GM18873 (cell line): Measurements from ENCODE around the gene ARL16.

ENCODE experiments used
- ATAC-seq: cut with Tn5 transposase; IDR thresholded peaks from one replicate; pipeline ENCODE4 v1.9.1; 2021; ENCODE audit warnings: mild to moderate bottlenecking, moderate library complexity, moderate number of reproducible peaks; ENCODE audit not compliant: unreplicated experiment, low FRiP score

The ARL16 gene

GRCh38 chr17:81673561-81674258 lies 9.9 kb downstream of the ARL16 start:
- ATAC-seq, result no peak

- ATAC-seq, result no peak
These were observed 10.6 kb downstream of the ARL16 start for GRCh38 chr17:81672954-81673353.

- no peak for ATAC-seq
These were observed 11.1 kb downstream of the ARL16 start for GRCh38 chr17:81672504-81672903.

GRCh38 chr17:81667754-81668153 lies 15.8 kb downstream of the ARL16 start:
- no peak for ATAC-seq

- ATAC-seq, result peak; percentile 79
These were observed 17.0 kb downstream of the ARL16 start, which contains the start of the genes CCDC137 and OXLD1 for GRCh38 chr17:81666342-81667191. Gene CCDC137, plus strand, starts transcription at chr17:81666737. Its CDS starts 30 bp downstream, at chr17:81666767. Gene OXLD1, minus strand, starts transcription at chr17:81666605. Its CDS starts 28 bp downstream, at chr17:81666577.

GRCh38 chr17:81666092-81666341 lies 17.6 kb downstream of the ARL16 start:
- ATAC-seq, result no peak

- no peak for ATAC-seq
These were observed 18.1 kb downstream of the ARL16 start for GRCh38 chr17:81665205-81666091.

GRCh38 chr17:81664051-81664470 lies 19.5 kb downstream of the ARL16 start:
- no peak for ATAC-seq

GRCh38 chr17:81662002-81662401 lies 21.6 kb downstream of the ARL16 start:
- ATAC-seq, result no peak

- ATAC-seq, result no peak
These were observed 23.2 kb downstream of the ARL16 start for GRCh38 chr17:81660441-81660840.

- ATAC-seq, result no peak
These were observed 24.6 kb downstream of the ARL16 start for GRCh38 chr17:81659038-81659437.

- ATAC-seq, result no peak
These were observed 26.8 kb downstream of the ARL16 start for GRCh38 chr17:81656835-81657234.

- ATAC-seq, result no peak
These were observed 27.4 kb downstream of the ARL16 start, which contains the start of gene PDE6G for GRCh38 chr17:81656118-81656743. Gene PDE6G, minus strand, starts transcription at chr17:81656542. Its CDS starts 3,237 bp downstream, at chr17:81653305.

GRCh38 chr17:81655378-81656117 lies 28.0 kb downstream of the ARL16 start:
- no peak for ATAC-seq

- ATAC-seq, result no peak
These were observed 30.5 kb downstream of the ARL16 start for GRCh38 chr17:81652906-81653771.

- ATAC-seq, result no peak
These were observed 31.9 kb downstream of the ARL16 start for GRCh38 chr17:81651692-81652091.

GRCh38 chr17:81650951-81651350 lies 32.6 kb downstream of the ARL16 start:
- no peak for ATAC-seq

- ATAC-seq, result no peak
These were observed 34.9 kb downstream of the ARL16 start for GRCh38 chr17:81648707-81649085.
